HCT116 (cell line): ENCODE data around the gene IFT57. TPM values are rescaled to one million over a fixed set of nuclear protein-coding genes. Genes with fewer than 3 reads are reported as not detected.

Experiments used
- ATAC-seq: fragments of 200-7000 bp; cut with Tn5 transposase; 2 replicates; pipeline ENCODE4 v1.9.1; 2020; ENCODE audit warnings: mild to moderate bottlenecking, moderate library complexity
- BruUV-seq: library from RNA; stranded (reverse); fragments of 400-500 nt; replicated peaks from 2 replicates; lab custom pipeline; 2021; lab: Mats Ljungman, UMichigan
- CTCF ChIA-PET: fragments of 300-600 bp; sonication (Branson Sonifier 250); formaldehyde crosslinking; loops from one replicate; lab custom pipeline; 2021; ENCODE audit warnings: antibody characterized with exemption; lab: Charles Lee
- POLR2A ChIA-PET: fragments of 300-600, 350-600 bp; sonication (Branson Sonifier 250); formaldehyde crosslinking; loops from one replicate; lab custom pipeline; 2021; ENCODE audit warnings: antibody characterized with exemption; lab: Charles Lee
- RAD21 ChIA-PET, 2 experiments: fragments of 300-600 bp; sonication (Branson Sonifier 250); formaldehyde crosslinking; loops; one replicate each; lab custom pipeline; 2023; ENCODE audit warnings: low total read pairs in 2 of 2; ENCODE audit not compliant: uncharacterized antibody in 2 of 2, unreplicated experiment in 2 of 2, low non-redundant PET in 1 of 2; lab: Charles Lee
- DNase-seq: peaks from one replicate; pipeline ENCODE4 v3.0.0-alpha.2; 2010; ENCODE audit warnings: low read depth, low spot score
- H2AFZ ChIP-seq: fragments of 200-600 bp; shearing (Covaris generic), sonication (generic); 2 replicates; pipeline ENCODE4 v1.6.1; 2017; ENCODE audit warnings: low read depth, mixed run types, mixed read lengths, antibody characterized with exemption, low read length; ENCODE audit not compliant: poor library complexity, severe bottlenecking
- H3K27ac ChIP-seq: 2 replicates; pipeline ENCODE4 v1.5.1; 2012; ENCODE audit warnings: low read depth, low read length
- H3K27me3 ChIP-seq: fragments of 200-600 bp; sonication (generic); 2 replicates; pipeline ENCODE4 v1.6.1; 2016; ENCODE audit warnings: mixed run types, low read length, mixed read lengths; ENCODE audit not compliant: insufficient read depth
- H3K36me3 ChIP-seq, 2 experiments: fragments of 200-500 bp in 1 of 2; fragments of 200-600 bp in 1 of 2; sonication (Bioruptor generic) in 1 of 2; sonication (generic) in 1 of 2; 2 replicates each; pipeline versions ENCODE4 v1.5.1 to v1.6.1; 2014 to 2016; ENCODE audit warnings: low read length in 2 of 2, inconsistent platforms in 1 of 2, mixed read lengths in 1 of 2, mixed run types in 1 of 2; ENCODE audit not compliant: insufficient read depth in 2 of 2, control insufficient read depth in 1 of 2
- H3K4me1 ChIP-seq, 2 experiments: fragments of 200-600 bp in 1 of 2; sonication (generic) in 1 of 2; 2 replicates each; pipeline versions ENCODE4 v1.5.1 to v1.6.1; 2012 to 2017; ENCODE audit warnings: low read length in 2 of 2, inconsistent platforms in 1 of 2, mild to moderate bottlenecking in 1 of 2, mixed read lengths in 1 of 2, mixed run types in 1 of 2, moderate library complexity in 1 of 2; ENCODE audit not compliant: insufficient read depth in 2 of 2, control insufficient read depth in 1 of 2
- H3K4me2 ChIP-seq: fragments of 200-600 bp; sonication (generic); 2 replicates; pipeline ENCODE4 v1.6.1; 2017; ENCODE audit warnings: mixed run types, low read length, mixed read lengths
- H3K4me3 ChIP-seq, 2 experiments: fragments of 200-600 bp in 1 of 2; sonication (generic) in 1 of 2; replicated peaks in 1 of 2; 2 replicates each; pipeline ENCODE4 v1.5.1; 2011 to 2016; ENCODE audit warnings: low read length in 2 of 2, control low read depth in 1 of 2, low read depth in 1 of 2, mild to moderate bottlenecking in 1 of 2, mixed read lengths in 1 of 2, mixed run types in 1 of 2
- H3K79me2 ChIP-seq: fragments of 200-600 bp; sonication (generic); 2 replicates; pipeline ENCODE4 v1.6.1; 2017; ENCODE audit warnings: mild to moderate bottlenecking, mixed run types, low read length, moderate library complexity, mixed read lengths; ENCODE audit not compliant: insufficient read depth
- H3K9ac ChIP-seq: fragments of 200-600 bp; sonication (generic); 2 replicates; pipeline ENCODE4 v1.6.1; 2016; ENCODE audit warnings: low read length, mixed read lengths
- H3K9me2 ChIP-seq: fragments of 200-600 bp; sonication (generic), shearing (Covaris generic); 2 replicates; pipeline ENCODE4 v1.6.1; 2017; ENCODE audit warnings: mixed run types, mild to moderate bottlenecking, moderate library complexity; ENCODE audit not compliant: insufficient read depth
- H3K9me3 ChIP-seq, 2 experiments: fragments of 200-500 bp in 1 of 2; fragments of 200-600 bp in 1 of 2; sonication (Bioruptor generic) in 1 of 2; sonication (generic) in 1 of 2; 2 replicates each; pipeline ENCODE4 v1.6.1; 2014 to 2017; ENCODE audit warnings: low read length in 2 of 2, mixed read lengths in 2 of 2, inconsistent platforms in 1 of 2, low read depth in 1 of 2, mild to moderate bottlenecking in 1 of 2, mixed run types in 1 of 2, moderate library complexity in 1 of 2; ENCODE audit not compliant: control insufficient read depth in 1 of 2, insufficient read depth in 1 of 2
- H4K20me1 ChIP-seq: fragments of 200-600 bp; sonication (generic), shearing (Covaris generic); 2 replicates; pipeline ENCODE4 v1.6.1; 2017; ENCODE audit warnings: mixed run types, mild to moderate bottlenecking, moderate library complexity; ENCODE audit not compliant: insufficient read depth
- ATF3 ChIP-seq: IDR thresholded peaks from 2 replicates; pipeline ENCODE4 v1.6.1; 2012
- CBX3 ChIP-seq: IDR thresholded peaks from 2 replicates; pipeline ENCODE4 v1.6.1; 2012; ENCODE audit warnings: low read depth
- CTCF ChIP-seq, 3 experiments: fragments of 200-600 bp in 1 of 3; sonication (generic) in 1 of 3; IDR thresholded peaks in 2 of 3; conservative IDR thresholded peaks in 1 of 3; 2 replicates each; pipeline ENCODE4 v1.5.1; 2012 to 2017; ENCODE audit warnings: low read depth in 2 of 3, low read length in 2 of 3, antibody characterized with exemption in 1 of 3, borderline replicate concordance in 1 of 3, control low read depth in 1 of 3, mild to moderate bottlenecking in 1 of 3, mixed read lengths in 1 of 3, mixed run types in 1 of 3, moderate library complexity in 1 of 3; ENCODE audit not compliant: insufficient read depth in 1 of 3
- EGR1 ChIP-seq: IDR thresholded peaks from 2 replicates; pipeline ENCODE4 v1.6.1; 2012; ENCODE audit warnings: low read depth
- ELF1 ChIP-seq: IDR thresholded peaks from 2 replicates; pipeline ENCODE4 v1.6.1; 2012; ENCODE audit warnings: low read depth, borderline replicate concordance
- EZH2phosphoT487 ChIP-seq: fragments of 200-600 bp; IDR thresholded peaks from 2 replicates; pipeline ENCODE4 v1.6.1; 2018; ENCODE audit warnings: antibody characterized with exemption, borderline replicate concordance
- MAX ChIP-seq: IDR thresholded peaks from 2 replicates; pipeline ENCODE4 v1.6.1; 2012
- POLR2A ChIP-seq: IDR thresholded peaks from 2 replicates; pipeline ENCODE4 v1.7.0; 2011; ENCODE audit warnings: borderline replicate concordance; ENCODE audit not compliant: insufficient read depth, insufficient read length; ENCODE audit errors: extremely low read depth
- POLR2AphosphoS5 ChIP-seq: IDR thresholded peaks from 2 replicates; pipeline ENCODE4 v1.6.1; 2011; ENCODE audit warnings: mild to moderate bottlenecking, low read depth, low read length, moderate library complexity
- SIN3A ChIP-seq: IDR thresholded peaks from 2 replicates; pipeline ENCODE4 v1.6.1; 2012; ENCODE audit warnings: low read depth
- SP1 ChIP-seq: IDR thresholded peaks from 2 replicates; pipeline ENCODE4 v1.6.1; 2012; ENCODE audit warnings: low read depth
- SRF ChIP-seq: IDR thresholded peaks from 2 replicates; pipeline ENCODE4 v1.6.1; 2012; ENCODE audit warnings: low read depth
- TCF7L2 ChIP-seq: IDR thresholded peaks from 2 replicates; pipeline ENCODE4 v1.7.0; 2011; ENCODE audit warnings: borderline replicate concordance, inconsistent platforms; ENCODE audit not compliant: insufficient read depth, insufficient read length; ENCODE audit errors: extremely low read depth
- YY1 ChIP-seq: IDR thresholded peaks from 2 replicates; pipeline ENCODE4 v1.6.1; 2011; ENCODE audit warnings: low read length, low read depth, moderate library complexity, mild to moderate bottlenecking; ENCODE audit not compliant: insufficient replicate concordance; ENCODE audit errors: extremely low read depth
- ZBTB33 ChIP-seq: IDR thresholded peaks from 2 replicates; pipeline ENCODE4 v1.6.1; 2011; ENCODE audit warnings: mild to moderate bottlenecking, low read length, moderate library complexity; ENCODE audit not compliant: insufficient replicate concordance; ENCODE audit errors: extremely low read depth
- ZFX ChIP-seq: fragments of 450-650 bp; IDR thresholded peaks from 2 replicates; pipeline ENCODE4 v1.6.1; 2017
- ZNF274 ChIP-seq: fragments of 200-500 bp; sonication (Bioruptor generic); IDR thresholded peaks from 2 replicates; pipeline ENCODE4 v1.6.1; 2014; ENCODE audit warnings: mild to moderate bottlenecking, low read depth, low read length, inconsistent platforms
- intact Hi-C: fragments of 100-400 bp; cut with micrococcal nuclease; formaldehyde crosslinking; loops from 2 replicates; pipeline ENCODE4 v1.10.0; 2022
- total RNA-seq: library from RNA; stranded (reverse); gene quantifications from one replicate; pipeline ENCODE4 v1.2.1, GENCODE V29; 2021; ENCODE audit not compliant: unreplicated experiment

Gene IFT57
- total RNA-seq, 1 experiment from 2014 or later = 38.4 TPM

DNA sequence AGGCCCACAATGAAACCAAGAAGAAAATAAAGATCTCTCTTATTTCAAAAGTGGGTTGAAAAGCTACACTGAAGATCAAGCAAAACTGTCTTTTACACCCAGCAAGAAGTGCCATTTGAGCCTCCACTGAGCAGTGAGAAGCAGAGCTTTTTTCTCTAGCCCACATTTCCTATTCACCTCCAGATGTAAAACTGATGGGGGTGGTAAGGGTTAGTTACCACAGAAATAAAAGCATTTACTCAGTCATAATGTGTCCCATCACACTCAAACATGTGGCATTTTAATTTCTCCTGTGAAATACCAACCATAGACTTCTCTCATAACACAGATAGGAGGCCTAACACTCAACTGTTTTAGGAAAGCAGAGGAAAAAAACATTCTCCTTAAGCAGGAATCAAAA is 21.0 kb downstream of the IFT57 start (continued):
- TF ChIP-seq YY1 = no peak
- TF ChIP-seq SP1 = no peak
- TF ChIP-seq EZH2phosphoT487 = no peak
- TF ChIP-seq ZNF274 = no peak
- no peak for TF ChIP-seq MAX
- TF ChIP-seq TCF7L2 = no peak
- TF ChIP-seq ELF1 = no peak
- no peak for TF ChIP-seq POLR2A
- TF ChIP-seq, all 23 proteins: peak for 0

DNA sequence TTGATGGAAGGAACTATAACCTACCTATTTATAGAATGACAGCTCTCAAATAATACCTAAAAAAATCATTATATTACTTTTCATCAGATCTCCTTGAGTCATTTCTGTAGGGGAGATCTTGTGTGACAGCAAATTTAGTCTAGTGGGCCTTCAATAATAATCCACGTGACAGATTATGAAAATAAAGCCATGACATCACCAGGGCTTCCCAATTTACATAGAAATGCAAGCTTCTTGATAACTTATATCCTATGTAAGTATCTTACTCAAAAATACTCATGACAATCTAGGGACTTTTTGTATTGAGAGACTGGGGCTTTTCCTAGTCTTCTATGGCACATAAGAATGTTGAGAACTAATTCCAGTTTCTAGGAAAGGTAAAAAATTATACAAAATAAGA is 21.6 kb downstream of the IFT57 start:
- H3K4me1 ChIP-seq = no peaks in the 10 kb centered on the region
- CTCF ChIA-PET = no interaction called here
- ATAC-seq = no peak
- H3K27me3 ChIP-seq = no peaks in the 10 kb centered on the region
- H3K4me2 ChIP-seq = no peak overlapping the region
- H3K27ac ChIP-seq = no peak overlapping the region
- intact Hi-C loops = no loop called here
- no TSS peak for BruUV-seq
- POLR2A ChIA-PET = no interaction called here
- no peak overlapping the region for H3K9ac ChIP-seq
- no peaks in the 10 kb centered on the region for H3K36me3 ChIP-seq
- no peak overlapping the region for H3K4me3 ChIP-seq
- H3K9me2 ChIP-seq = no peaks in the 10 kb centered on the region
- RAD21 ChIA-PET = no interaction called here
- DNase-seq = no peak
- TF ChIP-seq CTCF (IDR thresholded peaks at IDR 0.05 in 2 of 3, conservative IDR thresholded peaks at IDR 0.05 in 1 of 3; ENCODE audit: borderline replicate concordance in 1 of 3, insufficient read depth in 1 of 3, low read depth in 2 of 3, low read length in 2 of 3) (no peak), SP1 (no peak), ZBTB33 (no peak), ATF3 (no peak), ZFX (no peak), EGR1 (no peak), SIN3A (no peak), CBX3 (no peak), POLR2AphosphoS5 (no peak), SRF (no peak)
- no peaks in the 10 kb centered on the region for H3K79me2 ChIP-seq
- H4K20me1 ChIP-seq = no peaks in the 10 kb centered on the region
- no peaks in the 10 kb centered on the region for H3K9me3 ChIP-seq
- H2AFZ ChIP-seq = no peak overlapping the region
